SIG-M5 treated with dmso at 0.1 percent for 504 hours (cell line): Measurements from ENCODE around the gene CES4A.
"Not testable (repeated sequence)": the region's sequence is repeated elsewhere in the genome, so short reads cannot be mapped to it uniquely, and the experiment has no call there.

ENCODE experiments used
- DNase-seq: peaks from one replicate; lab custom pipeline; 2025; ENCODE audit not compliant: unreplicated experiment; lab: John Stamatoyannopoulos, UW

The CES4A gene

DNA sequence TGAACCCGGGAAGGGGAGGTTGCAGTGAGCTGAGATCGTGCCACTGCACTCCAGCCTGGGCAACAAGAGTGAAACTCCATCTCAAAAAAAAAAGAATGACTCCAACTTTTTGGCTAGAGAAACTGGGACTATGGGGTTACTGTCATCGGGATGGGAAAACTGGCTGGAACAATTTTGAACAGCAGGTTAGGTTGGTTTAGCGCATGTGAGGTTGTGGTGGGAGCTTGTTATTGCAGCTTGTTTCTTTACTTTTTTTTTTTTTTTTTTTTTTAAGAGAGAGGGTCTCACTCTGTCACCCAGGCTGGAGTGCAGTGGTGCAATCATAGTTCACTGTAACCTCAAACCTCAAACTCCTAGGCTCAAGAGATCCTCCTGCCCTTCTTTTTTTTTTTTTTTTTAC, 53.1 kb downstream of the CES4A start:
- not testable (repeated sequence) for DNase-seq

DNA sequence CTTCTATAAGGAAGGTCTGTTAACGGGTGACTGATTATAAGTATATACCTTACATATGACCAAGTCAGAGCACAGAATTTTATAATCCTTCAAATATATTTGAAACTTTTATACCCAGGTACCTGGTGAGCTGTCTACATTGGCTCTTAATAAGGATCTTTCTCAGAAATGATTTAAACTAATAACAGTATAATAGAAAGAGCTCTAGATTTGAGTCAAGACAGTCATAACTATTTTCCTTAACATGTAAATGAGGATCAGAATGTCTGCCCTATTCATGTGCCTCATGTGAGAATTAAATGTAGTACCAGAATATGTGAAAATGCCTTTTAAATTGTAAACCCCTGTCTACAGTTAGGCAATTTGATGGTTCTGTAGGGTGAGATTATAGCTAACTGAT, 55.0 kb downstream of the CES4A start:
- no peak for DNase-seq

DNA sequence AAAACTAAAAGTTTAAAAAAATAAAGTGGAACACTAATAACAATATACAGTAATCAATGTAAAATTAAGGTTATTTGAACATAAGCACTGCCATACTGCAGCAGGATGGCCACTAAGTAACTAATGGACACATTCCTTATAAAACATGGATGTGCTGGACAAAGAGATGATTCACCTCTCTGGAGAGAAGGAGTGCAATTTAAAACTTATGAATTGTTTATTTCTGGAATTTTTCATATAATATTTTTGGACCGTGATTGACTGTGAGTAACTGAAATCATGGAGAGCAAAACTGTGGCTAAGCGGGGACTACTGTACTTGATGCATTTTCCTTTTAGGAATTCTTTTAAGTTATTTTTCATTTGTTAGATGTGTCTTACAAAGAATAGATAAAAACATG, 62.4 kb downstream of the CES4A start:
- DNase-seq = no peak

DNA sequence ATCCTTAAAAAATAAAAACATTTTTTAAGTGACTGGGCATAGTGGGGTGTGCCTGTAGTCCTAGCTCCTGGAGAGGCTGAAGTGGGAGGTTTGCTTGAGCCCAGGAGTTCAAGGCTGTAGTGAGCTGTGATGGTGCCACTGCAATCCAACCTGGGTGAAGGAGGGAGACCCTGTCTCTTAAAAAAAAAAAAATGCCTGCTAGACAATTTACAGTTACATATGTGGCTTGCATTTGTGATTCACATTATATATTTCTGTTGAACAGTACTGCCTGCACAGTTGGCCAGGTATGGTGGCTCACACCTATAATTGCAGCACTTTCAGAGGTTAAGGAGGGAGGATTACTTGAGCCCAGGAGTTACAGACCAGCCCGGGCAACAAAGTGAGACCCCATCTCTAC, 64.0 kb downstream of the CES4A start:
- DNase-seq = no peak

DNA sequence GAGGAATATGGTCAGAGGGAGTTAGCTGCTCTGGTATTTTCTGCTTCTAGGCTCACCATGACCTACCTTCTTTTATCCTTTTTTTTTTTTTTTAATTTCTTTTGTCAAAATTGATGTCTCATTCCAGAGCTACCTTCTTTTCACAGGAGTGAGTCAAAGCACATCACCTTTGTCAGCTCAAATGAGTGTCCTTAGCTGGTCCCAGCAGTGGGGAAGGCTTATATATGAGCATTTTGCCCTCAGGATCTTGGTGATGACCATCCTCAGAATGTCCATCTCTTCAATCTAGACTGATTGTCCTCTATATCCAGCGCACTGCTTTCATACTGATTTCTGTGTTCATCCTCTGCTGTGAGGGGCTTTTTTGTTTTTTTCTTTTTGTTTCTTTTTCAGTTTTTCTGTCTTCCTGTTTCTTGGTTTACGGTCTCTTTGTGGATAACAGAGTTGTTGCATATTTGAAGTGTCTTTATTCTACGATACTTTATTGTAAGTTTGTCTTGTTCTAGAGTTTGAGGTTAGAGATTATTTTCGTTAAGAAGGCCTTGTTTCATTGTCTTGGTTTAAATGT, 65.5 kb downstream of the CES4A start:
- no peak for DNase-seq

DNA sequence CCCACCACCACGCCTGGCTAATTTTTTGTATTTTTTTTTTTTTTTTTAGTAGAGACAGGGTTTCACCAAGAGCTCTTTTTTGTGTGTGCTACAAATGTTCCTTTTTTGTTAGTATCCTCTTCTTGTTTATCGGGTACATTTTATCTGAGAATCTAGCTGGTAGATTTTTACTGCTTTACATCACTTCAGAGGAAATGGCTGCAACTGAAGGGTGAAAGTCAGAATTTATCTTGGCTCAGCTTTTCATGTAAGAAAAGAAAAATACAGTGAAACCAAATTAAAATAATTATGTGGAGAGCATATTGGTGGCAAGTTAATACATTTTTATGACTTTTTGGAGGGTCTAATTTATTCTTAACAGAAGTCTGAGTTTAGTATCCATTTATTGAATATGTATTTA, 66.5 kb downstream of the CES4A start:
- no peak for DNase-seq

DNA sequence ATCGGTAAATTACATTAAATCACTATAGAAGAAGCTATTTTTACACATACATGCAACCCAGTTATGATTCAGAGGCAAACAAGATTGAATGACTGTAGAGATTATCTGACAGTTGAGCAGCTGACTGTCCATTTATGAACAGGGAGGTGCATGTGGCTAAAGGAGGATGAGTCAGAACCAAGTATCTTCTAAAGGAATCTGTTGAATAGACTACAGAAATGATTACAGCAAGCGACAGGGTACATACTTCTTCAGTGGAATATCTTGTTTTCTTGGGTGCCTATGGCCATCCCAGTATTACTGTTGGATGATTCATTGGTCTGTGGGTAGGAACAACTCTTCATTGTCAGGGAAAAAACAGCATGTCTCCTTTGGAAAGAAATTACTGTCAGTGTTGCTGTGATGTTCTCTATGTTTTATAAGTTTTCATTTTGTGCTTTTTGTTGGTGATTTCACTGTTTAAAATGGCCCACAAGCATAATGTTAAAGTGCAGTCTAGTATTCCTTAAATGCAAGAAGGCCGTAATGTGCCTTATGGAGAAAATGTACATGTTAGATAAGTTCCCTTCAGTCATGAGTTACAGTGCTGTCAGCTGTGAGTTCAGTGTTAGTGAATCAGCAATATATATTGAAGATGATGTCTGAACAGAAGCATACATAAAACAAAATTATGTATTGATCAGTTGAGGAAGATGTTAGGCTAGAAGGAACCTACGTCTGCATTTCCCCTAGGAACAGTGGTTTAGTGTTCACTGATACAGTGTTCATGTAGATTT, 67.5 kb downstream of the CES4A start:
- DNase-seq = no peak
